ENCODE measurements around the gene SMAD9.

Gene SMAD9

DNA sequence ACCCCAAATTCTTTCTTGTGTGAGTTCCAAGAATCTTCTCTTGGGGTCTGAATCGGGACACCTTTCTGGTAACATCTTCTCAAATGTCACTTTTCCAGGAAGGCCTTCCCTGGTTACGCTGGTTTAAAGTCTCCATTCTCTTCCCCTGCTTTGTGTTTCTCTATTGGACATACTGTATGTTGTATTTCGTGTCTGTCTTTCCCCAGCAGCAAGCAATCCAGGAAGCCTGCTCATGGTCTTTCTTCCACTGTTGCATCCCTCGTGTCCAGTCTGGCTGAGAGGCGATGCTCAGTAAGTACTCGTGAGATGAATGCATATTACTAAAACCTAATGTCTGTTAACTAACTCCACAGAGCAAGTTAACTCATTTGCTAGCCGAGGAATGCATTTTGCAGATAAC lies 57.3 kb downstream of the SMAD9 start:
- Histone ChIP-seq H3K27me3 (ENCODE audit: control insufficient read depth, insufficient read depth, low read length) (no peaks in the 10 kb centered on the region), H3K27ac (ENCODE audit: low read depth, low read length) (no peak overlapping the region), H3K9me3 (ENCODE audit: control insufficient read depth, insufficient read depth, low read depth, low read length) (no peaks in the 10 kb centered on the region), H3K9ac (ENCODE audit: low read length) (no peak overlapping the region), H3K4me3 (ENCODE audit: low read depth, low read length) (no peak overlapping the region), H3K36me3 (ENCODE audit: control insufficient read depth, insufficient read depth, low read length) (no peaks in the 10 kb centered on the region), H3K4me1 (ENCODE audit: control insufficient read depth, insufficient read depth, low read length) (peaks cover 15% of the 10 kb centered on the region)

DNA sequence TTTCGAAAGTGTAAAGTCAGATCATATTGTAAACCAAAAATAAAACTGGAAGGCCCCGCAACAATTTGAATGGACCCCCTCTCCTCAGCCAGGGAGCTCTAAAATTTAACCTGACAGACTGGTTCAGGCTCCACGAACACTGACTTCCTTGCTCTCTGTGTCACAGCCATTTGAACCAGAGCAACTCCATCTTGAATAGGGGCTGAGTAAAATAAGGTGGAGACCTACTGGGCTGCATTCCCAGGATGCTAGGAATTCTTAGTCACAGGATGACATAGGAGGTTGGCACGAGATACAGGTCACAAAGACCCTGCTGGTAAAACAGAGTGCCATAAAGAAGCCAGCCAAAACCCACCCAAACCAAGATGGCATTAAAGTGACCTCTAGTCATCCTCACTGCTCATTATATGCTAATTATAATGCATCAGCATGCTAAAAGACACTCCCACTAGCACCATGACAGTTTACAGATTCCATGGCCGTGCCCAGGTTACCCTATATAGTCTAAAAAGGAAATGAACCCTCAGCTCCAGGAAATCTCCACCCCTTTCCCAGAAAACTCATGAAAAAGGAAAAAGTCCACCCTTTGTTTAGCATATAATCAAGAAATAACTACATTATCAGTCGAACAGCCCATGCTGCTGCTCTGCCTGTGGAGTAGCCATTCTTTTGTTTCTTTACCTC lies 57.9 kb downstream of the SMAD9 start:
- Histone ChIP-seq H3K27me3 (ENCODE audit: control insufficient read depth, insufficient read depth, low read length) (no peaks in the 10 kb centered on the region), H3K9me3 (ENCODE audit: control insufficient read depth, insufficient read depth, low read depth, low read length) (no peaks in the 10 kb centered on the region), H3K4me1 (ENCODE audit: control insufficient read depth, insufficient read depth, low read length) (peaks cover 9% of the 10 kb centered on the region), H3K4me3 (ENCODE audit: low read depth, low read length) (no peak overlapping the region), H3K27ac (ENCODE audit: low read depth, low read length) (no peak overlapping the region), H3K9ac (ENCODE audit: low read length) (no peak overlapping the region), H3K36me3 (ENCODE audit: control insufficient read depth, insufficient read depth, low read length) (no peaks in the 10 kb centered on the region)

DNA sequence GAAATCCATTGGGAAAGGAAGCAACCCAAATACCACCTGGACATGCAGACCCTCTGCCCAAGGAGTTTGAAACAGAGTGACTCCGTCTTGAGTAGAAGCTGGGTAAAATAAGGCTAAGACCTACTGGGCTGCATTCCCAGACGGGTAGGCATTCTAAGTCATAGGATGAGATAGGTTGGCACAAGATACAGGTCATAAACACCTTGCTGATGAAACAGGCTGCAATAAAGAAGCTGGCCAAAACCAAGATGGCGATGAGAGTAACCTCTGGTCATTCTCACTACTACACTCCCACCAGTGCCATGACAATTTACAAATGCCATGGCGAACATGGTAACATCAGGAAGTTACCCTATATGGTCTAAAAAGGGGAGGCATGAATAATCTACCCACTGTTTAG lies 60.8 kb downstream of the SMAD9 start:
- Histone ChIP-seq H3K9ac (ENCODE audit: low read length) (no peak overlapping the region), H3K4me1 (ENCODE audit: control insufficient read depth, insufficient read depth, low read length) (no peaks in the 10 kb centered on the region), H3K9me3 (ENCODE audit: control insufficient read depth, insufficient read depth, low read depth, low read length) (no peaks in the 10 kb centered on the region), H3K27ac (ENCODE audit: low read depth, low read length) (no peak overlapping the region), H3K4me3 (ENCODE audit: low read depth, low read length) (no peak overlapping the region), H3K36me3 (ENCODE audit: control insufficient read depth, insufficient read depth, low read length) (no peaks in the 10 kb centered on the region), H3K27me3 (ENCODE audit: control insufficient read depth, insufficient read depth, low read length) (no peaks in the 10 kb centered on the region)

DNA sequence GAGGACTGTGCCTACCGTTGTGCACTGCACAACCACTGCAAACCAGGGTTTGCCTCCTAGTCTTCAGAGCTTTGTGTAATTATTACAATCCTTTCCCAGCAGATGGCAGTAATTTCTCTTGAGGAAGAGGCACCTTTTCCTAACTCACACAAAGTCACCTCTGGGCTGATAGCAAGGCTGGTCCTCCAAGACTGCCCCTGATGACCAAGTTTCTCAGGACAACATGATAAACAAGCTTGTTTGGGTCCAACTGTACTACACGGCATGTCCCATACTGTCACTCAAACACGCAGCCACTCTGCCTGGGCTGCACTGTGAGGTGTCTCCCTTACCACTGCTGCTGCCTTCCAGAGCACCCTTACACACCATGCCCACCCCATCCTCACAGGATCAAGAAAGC lies 61.7 kb downstream of the SMAD9 start:
- no peaks in the 10 kb centered on the region for H3K27me3 ChIP-seq (ENCODE audit: control insufficient read depth, insufficient read depth, low read length)
- H3K4me1 ChIP-seq (ENCODE audit: control insufficient read depth, insufficient read depth, low read length) = no peaks in the 10 kb centered on the region
- no peak overlapping the region for H3K9ac ChIP-seq (ENCODE audit: low read length)
- no peaks in the 10 kb centered on the region for H3K36me3 ChIP-seq (ENCODE audit: control insufficient read depth, insufficient read depth, low read length)
- no peak overlapping the region for H3K27ac ChIP-seq (ENCODE audit: low read depth, low read length)
- no peak overlapping the region for H3K4me3 ChIP-seq (ENCODE audit: low read depth, low read length)
- H3K9me3 ChIP-seq (ENCODE audit: control insufficient read depth, insufficient read depth, low read depth, low read length) = no peaks in the 10 kb centered on the region

DNA sequence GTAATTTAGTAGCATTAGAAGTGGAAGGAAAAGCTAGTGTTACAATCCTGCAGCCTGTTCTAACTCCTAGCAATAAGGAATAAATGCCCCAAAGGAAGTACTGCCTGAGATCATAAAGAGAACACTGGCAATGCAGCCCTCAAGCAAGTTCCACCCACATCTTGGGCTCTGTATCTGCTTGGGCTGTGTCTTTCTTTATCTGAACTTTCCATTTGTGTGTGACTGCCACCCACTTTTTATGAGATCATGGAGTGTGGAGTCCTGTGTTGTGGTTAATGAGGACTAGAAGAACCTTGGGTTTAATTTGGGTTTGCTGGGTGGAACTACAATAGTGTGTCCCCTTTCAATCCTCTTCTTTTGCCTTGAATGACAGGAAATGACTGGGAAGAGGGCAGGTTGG lies 62.8 kb downstream of the SMAD9 start:
- Histone ChIP-seq H3K36me3 (ENCODE audit: control insufficient read depth, insufficient read depth, low read length) (no peaks in the 10 kb centered on the region), H3K27me3 (ENCODE audit: control insufficient read depth, insufficient read depth, low read length) (no peaks in the 10 kb centered on the region), H3K9ac (ENCODE audit: low read length) (no peak overlapping the region), H3K4me1 (ENCODE audit: control insufficient read depth, insufficient read depth, low read length) (no peaks in the 10 kb centered on the region), H3K9me3 (ENCODE audit: control insufficient read depth, insufficient read depth, low read depth, low read length) (no peaks in the 10 kb centered on the region), H3K4me3 (ENCODE audit: low read depth, low read length) (no peak overlapping the region), H3K27ac (ENCODE audit: low read depth, low read length) (no peak overlapping the region)

DNA sequence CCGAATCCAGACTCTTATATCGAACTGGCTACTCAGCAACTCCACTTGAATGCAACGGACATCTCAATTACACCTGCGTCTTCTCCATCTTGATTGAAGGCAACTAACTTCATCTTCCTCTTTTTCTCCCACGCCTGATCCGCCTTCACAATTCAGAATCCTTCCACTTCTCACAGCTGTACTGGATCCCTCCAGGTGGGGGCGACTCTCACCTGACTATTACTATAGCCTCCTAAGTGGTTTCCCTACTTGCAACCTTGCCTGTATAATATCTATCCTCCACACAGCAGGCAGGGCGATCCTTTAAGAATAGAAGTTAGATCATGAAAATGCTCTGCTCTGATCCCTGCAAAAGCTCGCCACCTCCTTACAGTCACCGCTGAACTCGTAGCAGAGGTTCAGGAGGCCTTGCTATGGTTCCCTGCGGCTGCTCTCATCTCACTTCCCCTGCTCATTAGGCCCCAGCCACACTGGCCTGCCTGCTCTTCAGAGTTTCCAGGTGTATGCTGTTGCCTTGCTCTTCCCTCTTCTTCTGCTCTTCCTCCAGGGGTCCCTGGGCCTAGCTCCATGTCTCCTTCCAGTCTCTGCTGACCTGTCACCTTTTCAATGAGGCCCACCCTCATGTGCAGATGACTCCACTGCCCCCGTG lies 69.1 kb downstream of the SMAD9 start:
- no peak overlapping the region for H3K27ac ChIP-seq (ENCODE audit: low read depth, low read length)
- H3K9me3 ChIP-seq (ENCODE audit: control insufficient read depth, insufficient read depth, low read depth, low read length) = no peaks in the 10 kb centered on the region
- H3K36me3 ChIP-seq (ENCODE audit: control insufficient read depth, insufficient read depth, low read length) = no peaks in the 10 kb centered on the region
- no peaks in the 10 kb centered on the region for H3K27me3 ChIP-seq (ENCODE audit: control insufficient read depth, insufficient read depth, low read length)
- no peak overlapping the region for H3K9ac ChIP-seq (ENCODE audit: low read length)
- H3K4me1 ChIP-seq (ENCODE audit: control insufficient read depth, insufficient read depth, low read length) = no peaks in the 10 kb centered on the region
- no peak overlapping the region for H3K4me3 ChIP-seq (ENCODE audit: low read depth, low read length)

DNA sequence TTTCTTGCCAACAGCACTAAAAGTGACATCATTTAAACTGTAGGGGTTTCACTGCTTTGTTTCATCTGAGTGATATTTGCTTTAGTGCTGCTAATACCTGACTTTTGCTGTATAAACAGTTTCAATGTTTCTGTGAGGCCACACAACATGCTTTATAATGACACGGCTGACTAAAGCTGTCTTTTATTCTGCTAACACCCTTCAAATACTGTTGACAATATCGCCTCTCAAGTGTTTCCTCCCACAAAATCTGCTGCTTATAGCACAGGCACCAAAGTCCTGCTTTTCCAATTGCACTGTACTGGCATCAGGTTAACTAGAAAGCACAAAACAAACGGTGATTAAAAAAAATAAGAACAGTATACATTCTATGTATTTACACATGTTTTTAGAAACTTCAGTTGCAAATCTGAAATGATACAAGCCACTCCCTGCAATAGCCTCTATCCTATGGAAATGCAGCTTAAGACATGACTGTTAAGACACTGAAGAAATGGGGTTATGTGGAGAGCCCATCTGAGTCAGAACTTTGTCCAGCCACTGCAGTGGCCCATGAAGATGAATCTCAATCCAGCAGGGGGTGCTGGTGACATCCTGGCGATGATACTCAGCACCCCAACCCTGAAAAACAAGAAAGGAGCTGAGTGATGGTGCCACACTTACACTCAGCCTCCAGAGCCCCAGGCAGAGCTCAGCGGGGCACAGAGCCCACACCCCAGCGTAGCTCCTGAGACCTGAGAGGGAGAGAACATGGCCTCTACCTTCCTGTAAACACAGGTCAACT lies 71.6 kb downstream of the SMAD9 start:
- Histone ChIP-seq H3K9me3 (ENCODE audit: control insufficient read depth, insufficient read depth, low read depth, low read length) (no peaks in the 10 kb centered on the region), H3K36me3 (ENCODE audit: control insufficient read depth, insufficient read depth, low read length) (no peaks in the 10 kb centered on the region), H3K27me3 (ENCODE audit: control insufficient read depth, insufficient read depth, low read length) (no peaks in the 10 kb centered on the region), H3K27ac (ENCODE audit: low read depth, low read length) (no peak overlapping the region), H3K4me3 (ENCODE audit: low read depth, low read length) (no peak overlapping the region), H3K9ac (ENCODE audit: low read length) (no peak overlapping the region), H3K4me1 (ENCODE audit: control insufficient read depth, insufficient read depth, low read length) (no peaks in the 10 kb centered on the region)

DNA sequence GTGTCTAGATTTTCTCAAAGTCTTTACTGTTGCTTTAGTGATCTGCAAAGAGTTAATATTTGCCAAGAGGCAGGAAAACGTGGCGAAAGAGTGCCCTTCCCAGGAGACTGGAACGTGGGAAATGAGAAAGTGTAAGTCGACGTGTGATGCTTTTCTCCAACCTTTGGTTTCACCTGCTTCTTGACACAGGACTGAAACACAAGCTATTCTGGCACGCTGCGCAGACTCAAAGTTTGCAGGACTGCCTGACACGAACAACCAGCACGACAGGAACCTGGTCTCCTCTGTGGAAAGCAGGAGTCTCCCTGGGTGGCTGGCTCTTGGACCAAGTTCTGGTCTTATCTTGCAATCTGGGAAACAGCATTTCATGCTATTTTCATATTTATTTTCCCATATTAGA lies 72.4 kb downstream of the SMAD9 start:
- Histone ChIP-seq H3K4me3 (ENCODE audit: low read depth, low read length) (no peak overlapping the region), H3K36me3 (ENCODE audit: control insufficient read depth, insufficient read depth, low read length) (no peaks in the 10 kb centered on the region), H3K9me3 (ENCODE audit: control insufficient read depth, insufficient read depth, low read depth, low read length) (no peaks in the 10 kb centered on the region), H3K4me1 (ENCODE audit: control insufficient read depth, insufficient read depth, low read length) (no peaks in the 10 kb centered on the region), H3K9ac (ENCODE audit: low read length) (no peak overlapping the region), H3K27me3 (ENCODE audit: control insufficient read depth, insufficient read depth, low read length) (no peaks in the 10 kb centered on the region), H3K27ac (ENCODE audit: low read depth, low read length) (no peak overlapping the region)

DNA sequence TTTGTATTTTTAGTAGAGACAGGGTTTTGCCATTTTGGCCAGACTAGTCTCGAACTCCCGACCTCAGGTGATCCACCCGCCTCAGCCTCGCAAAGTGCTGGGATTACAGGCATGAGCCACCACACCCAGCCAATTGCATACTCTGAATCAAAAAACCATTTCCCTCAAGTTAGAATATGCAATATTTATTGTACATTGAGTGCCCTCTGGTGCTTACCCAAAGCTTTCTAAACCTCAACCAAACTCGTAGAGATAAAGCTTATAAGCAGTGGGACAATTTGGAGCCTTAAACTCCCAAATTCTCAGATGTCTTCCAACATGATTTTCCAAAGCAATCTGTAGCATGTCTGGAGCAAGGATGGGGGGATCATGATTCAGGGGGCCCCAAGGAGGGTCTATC lies 78.6 kb downstream of the SMAD9 start:
- peaks cover 10% of the 10 kb centered on the region for H3K4me1 ChIP-seq (ENCODE audit: control insufficient read depth, insufficient read depth, low read length)
- H3K27me3 ChIP-seq (ENCODE audit: control insufficient read depth, insufficient read depth, low read length) = no peaks in the 10 kb centered on the region
- no peak overlapping the region for H3K9ac ChIP-seq (ENCODE audit: low read length)
- no peaks in the 10 kb centered on the region for H3K9me3 ChIP-seq (ENCODE audit: control insufficient read depth, insufficient read depth, low read depth, low read length)
- no peak overlapping the region for H3K27ac ChIP-seq (ENCODE audit: low read depth, low read length)
- H3K36me3 ChIP-seq (ENCODE audit: control insufficient read depth, insufficient read depth, low read length) = no peaks in the 10 kb centered on the region
- no peak overlapping the region for H3K4me3 ChIP-seq (ENCODE audit: low read depth, low read length)

DNA sequence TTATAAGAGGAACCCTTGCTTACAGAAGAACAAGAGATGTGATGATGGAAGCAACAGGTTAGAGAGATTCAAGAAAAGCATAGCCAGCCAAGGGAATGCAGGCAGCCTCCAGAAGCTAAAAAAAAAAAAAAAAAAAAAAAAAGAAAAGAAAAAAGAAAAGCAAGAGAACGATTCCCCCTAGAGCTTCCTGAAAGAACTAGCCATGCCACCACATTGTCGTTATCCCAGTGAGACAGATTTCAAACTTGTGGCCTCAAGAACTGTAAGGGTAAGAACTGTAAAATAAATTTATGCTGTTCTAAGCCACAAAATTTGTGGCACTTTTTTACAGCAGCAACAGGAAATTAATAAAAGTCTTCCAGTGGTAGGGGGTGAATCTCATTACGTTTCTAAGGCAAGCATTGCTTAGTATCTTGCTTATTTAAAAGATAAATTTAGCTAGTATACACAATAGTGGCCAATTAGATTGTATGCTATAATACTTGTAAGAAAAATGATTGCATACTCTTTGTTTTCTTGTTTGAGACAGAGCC lies 79.3 kb downstream of the SMAD9 start:
- Histone ChIP-seq H3K9ac (ENCODE audit: low read length) (no peak overlapping the region), H3K36me3 (ENCODE audit: control insufficient read depth, insufficient read depth, low read length) (no peaks in the 10 kb centered on the region), H3K27me3 (ENCODE audit: control insufficient read depth, insufficient read depth, low read length) (no peaks in the 10 kb centered on the region), H3K27ac (ENCODE audit: low read depth, low read length) (no peak overlapping the region), H3K4me3 (ENCODE audit: low read depth, low read length) (no peak overlapping the region), H3K4me1 (ENCODE audit: control insufficient read depth, insufficient read depth, low read length) (peaks cover 10% of the 10 kb centered on the region), H3K9me3 (ENCODE audit: control insufficient read depth, insufficient read depth, low read depth, low read length) (no peaks in the 10 kb centered on the region)

DNA sequence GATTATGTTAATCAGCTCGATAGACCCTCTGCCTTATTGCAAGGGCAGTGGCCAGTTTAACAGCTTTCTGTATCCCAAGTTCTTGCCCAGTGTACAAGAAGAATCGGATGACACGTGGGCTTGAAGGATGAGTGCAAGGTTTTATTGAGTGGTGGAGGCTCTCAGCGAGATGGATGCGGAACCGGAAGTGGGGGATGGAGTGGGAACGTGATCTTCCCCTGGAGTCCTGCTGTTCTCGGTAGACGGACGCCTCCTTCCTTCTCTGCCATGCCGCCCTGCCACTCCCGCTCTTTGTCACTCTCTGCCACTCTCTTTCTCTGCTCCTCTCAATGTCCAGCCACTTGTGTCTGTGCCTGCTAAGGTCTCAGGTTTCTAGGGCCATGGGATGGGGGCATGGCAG lies 80.1 kb downstream of the SMAD9 start:
- no peak overlapping the region for H3K9ac ChIP-seq (ENCODE audit: low read length)
- H3K4me3 ChIP-seq (ENCODE audit: low read depth, low read length) = no peak overlapping the region
- H3K9me3 ChIP-seq (ENCODE audit: control insufficient read depth, insufficient read depth, low read depth, low read length) = no peaks in the 10 kb centered on the region
- H3K27me3 ChIP-seq (ENCODE audit: control insufficient read depth, insufficient read depth, low read length) = no peaks in the 10 kb centered on the region
- H3K4me1 ChIP-seq (ENCODE audit: control insufficient read depth, insufficient read depth, low read length) = peaks cover 10% of the 10 kb centered on the region
- no peaks in the 10 kb centered on the region for H3K36me3 ChIP-seq (ENCODE audit: control insufficient read depth, insufficient read depth, low read length)
- H3K27ac ChIP-seq (ENCODE audit: low read depth, low read length) = no peak overlapping the region
